ENCODE measurements around the gene LZTFL1.

GRCh38 chr3:45865563-45865962, 23.6 kb upstream of the LZTFL1 start:
- no peak for TF ChIP-seq POLR2A (IDR thresholded peaks at IDR 0.05)
- TF ChIP-seq CTCF (IDR thresholded peaks at IDR 0.05), result no peak
- no peak for TF ChIP-seq POLR2AphosphoS5 (IDR thresholded peaks at IDR 0.05)
